Parathyroid adenoma (tissue), 2 donors: ENCODE measurements around the gene PGP.

ENCODE experiments used
- H2AFZ ChIP-seq: fragments of 300-600 bp; sonication (generic); one replicate; pipeline ENCODE4 v1.7.0; 2017; ENCODE audit warnings: antibody characterized with exemption, mild to moderate bottlenecking
- H3K27ac ChIP-seq: fragments of 300-600 bp; sonication (generic); one replicate; pipeline ENCODE4 v1.7.0; 2017
- H3K27me3 ChIP-seq: fragments of 300-600 bp; sonication (generic); one replicate; pipeline ENCODE4 v1.7.0; 2017; ENCODE audit warnings: low read length; ENCODE audit not compliant: control insufficient read depth, insufficient read depth
- H3K36me3 ChIP-seq: fragments of 300-600 bp; sonication (generic); one replicate; pipeline ENCODE4 v1.7.0; 2017; ENCODE audit warnings: low read length; ENCODE audit not compliant: control insufficient read depth, insufficient read depth
- H3K4me1 ChIP-seq: fragments of 300-600 bp; sonication (generic); one replicate; pipeline ENCODE4 v1.7.0; 2017; ENCODE audit warnings: control low read depth
- H3K4me2 ChIP-seq: fragments of 300-600 bp; sonication (generic); one replicate; pipeline ENCODE4 v1.7.0; 2017; ENCODE audit warnings: low read length
- H3K4me3 ChIP-seq: fragments of 300-600 bp; sonication (generic); one replicate; pipeline ENCODE4 v1.7.0; 2017; ENCODE audit warnings: low read depth, low read length
- H3K79me2 ChIP-seq: fragments of 300-600 bp; sonication (generic); one replicate; pipeline ENCODE4 v1.7.0; 2017; ENCODE audit warnings: control low read depth
- H3K9ac ChIP-seq: fragments of 300-600 bp; sonication (generic); one replicate; pipeline ENCODE4 v1.7.0; 2017; ENCODE audit warnings: mild to moderate bottlenecking
- H3K9me3 ChIP-seq: fragments of 300-600 bp; sonication (generic); one replicate; pipeline ENCODE4 v1.7.0; 2017; ENCODE audit warnings: low read length; ENCODE audit not compliant: control insufficient read depth
- CTCF ChIP-seq: fragments of 300-600 bp; sonication (generic); IDR thresholded peaks from one replicate; pipeline ENCODE4 v1.7.0; 2017; ENCODE audit warnings: antibody characterized with exemption, mild to moderate bottlenecking
- donor health status: primary hyperparathyroidism.

PGP gene

GRCh38 chr16:2246301-2246885, 31.8 kb upstream of the PGP start:
- Histone ChIP-seq H3K9ac (no peak overlapping the region), H3K27ac (no peak overlapping the region), H3K79me2 (no peaks in the 10 kb centered on the region), H2AFZ (no peak overlapping the region), H3K4me1 (no peaks in the 10 kb centered on the region), H3K4me2 (no peak overlapping the region), H3K27me3 (no peaks in the 10 kb centered on the region), H3K4me3 (no peak overlapping the region), H3K9me3 (no peaks in the 10 kb centered on the region), H3K36me3 (no peaks in the 10 kb centered on the region)
- TF ChIP-seq CTCF, result no peak

GRCh38 chr16:2244926-2245795, 30.5 kb upstream of the PGP start:
- Histone ChIP-seq H3K4me2 (no peak overlapping the region), H2AFZ (no peak overlapping the region), H3K9ac (no peak overlapping the region), H3K79me2 (no peaks in the 10 kb centered on the region), H3K27me3 (no peaks in the 10 kb centered on the region), H3K4me1 (no peaks in the 10 kb centered on the region), H3K4me3 (no peak overlapping the region), H3K27ac (no peak overlapping the region), H3K36me3 (no peaks in the 10 kb centered on the region), H3K9me3 (no peaks in the 10 kb centered on the region)
- TF ChIP-seq CTCF, result no peak

- Histone ChIP-seq H3K9ac (no peak overlapping the region), H3K27ac (no peak overlapping the region), H3K4me2 (no peak overlapping the region), H2AFZ (no peak overlapping the region), H3K79me2 (no peaks in the 10 kb centered on the region), H3K27me3 (no peaks in the 10 kb centered on the region), H3K4me1 (no peaks in the 10 kb centered on the region), H3K36me3 (no peaks in the 10 kb centered on the region), H3K4me3 (no peak overlapping the region), H3K9me3 (no peaks in the 10 kb centered on the region)
- no peak for TF ChIP-seq CTCF
Measured at GRCh38 chr16:2244301-2244700, 29.7 kb upstream of the PGP start.

GRCh38 chr16:2243781-2244180, 29.1 kb upstream of the PGP start:
- Histone ChIP-seq H2AFZ (no peak overlapping the region), H3K9me3 (no peaks in the 10 kb centered on the region), H3K27ac (no peak overlapping the region), H3K4me2 (no peak overlapping the region), H3K9ac (no peak overlapping the region), H3K36me3 (no peaks in the 10 kb centered on the region), H3K4me3 (no peak overlapping the region), H3K4me1 (no peaks in the 10 kb centered on the region), H3K79me2 (no peaks in the 10 kb centered on the region), H3K27me3 (no peaks in the 10 kb centered on the region)
- TF ChIP-seq CTCF, result no peak
